HPDE6-E6E7 (cell line): Measurements from ENCODE around the gene NFKB2.

Experiments used
- DNase-seq: peaks from one replicate; pipeline ENCODE4 v3.0.0; 2011; ENCODE audit warnings: missing footprints; ENCODE audit errors: extremely low spot score

The NFKB2 gene

DNA sequence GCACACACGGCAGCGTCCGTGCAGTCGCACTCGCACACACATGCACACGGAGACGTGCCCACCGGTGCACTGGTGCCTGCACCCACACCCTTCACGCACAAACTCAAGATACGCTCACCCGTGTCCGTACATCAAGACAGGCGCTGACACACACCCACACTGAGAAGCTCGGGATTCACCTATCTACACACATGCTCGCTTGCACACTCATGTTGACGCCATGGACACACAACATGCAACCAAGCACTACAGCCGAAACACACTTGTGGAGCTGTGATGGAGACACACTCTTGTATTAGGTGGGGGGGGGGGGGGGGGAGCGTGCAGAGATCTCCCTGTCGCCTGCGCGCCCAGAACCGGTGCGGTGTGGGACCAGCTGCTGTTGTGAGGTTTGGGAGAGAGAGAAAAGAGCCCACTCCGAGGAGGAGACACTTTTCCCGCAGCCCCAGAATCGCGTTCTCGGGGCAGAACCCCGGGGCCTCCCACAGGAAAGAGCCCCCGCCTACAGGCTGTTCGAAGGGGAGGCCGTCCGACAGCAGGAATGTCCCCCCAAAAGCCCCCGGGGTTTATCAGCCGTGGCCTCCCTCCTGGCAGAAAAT lies 605 bp upstream of the NFKB2 start:
- no peak for DNase-seq

DNA sequence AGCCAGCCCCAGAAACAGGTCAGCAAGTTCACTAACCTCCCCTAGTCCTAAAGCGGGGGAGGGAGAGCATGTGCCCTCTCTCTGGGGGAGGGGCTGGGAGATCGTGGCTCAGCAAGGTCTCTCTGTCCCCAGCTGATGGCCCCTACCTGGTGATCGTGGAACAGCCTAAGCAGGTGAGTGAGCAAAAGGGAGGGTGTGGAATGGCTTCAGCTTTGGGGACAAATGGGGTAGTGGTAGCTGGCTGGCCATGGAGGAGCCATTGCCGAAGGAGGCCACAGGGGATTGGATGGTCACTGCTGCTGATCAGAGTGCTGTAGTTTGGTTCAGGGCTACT lies 779 bp downstream of the NFKB2 start:
- DNase-seq, result no peak

DNA sequence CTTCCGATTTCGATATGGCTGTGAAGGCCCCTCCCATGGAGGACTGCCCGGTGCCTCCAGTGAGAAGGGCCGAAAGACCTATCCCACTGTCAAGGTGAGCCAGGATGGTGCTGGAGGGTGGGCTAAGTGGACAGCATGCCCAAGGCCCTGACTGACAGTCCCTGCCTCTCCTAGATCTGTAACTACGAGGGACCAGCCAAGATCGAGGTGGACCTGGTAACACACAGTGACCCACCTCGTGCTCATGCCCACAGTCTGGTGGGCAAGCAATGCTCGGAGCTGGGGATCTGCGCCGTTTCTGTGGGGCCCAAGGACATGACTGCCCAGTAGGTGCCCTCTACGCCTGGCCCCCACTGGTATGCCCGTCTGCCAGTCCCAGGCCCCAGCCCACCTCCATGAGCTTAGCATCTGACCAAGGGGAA lies 1.2 kb downstream of the NFKB2 start:
- DNase-seq, result no peak

DNA sequence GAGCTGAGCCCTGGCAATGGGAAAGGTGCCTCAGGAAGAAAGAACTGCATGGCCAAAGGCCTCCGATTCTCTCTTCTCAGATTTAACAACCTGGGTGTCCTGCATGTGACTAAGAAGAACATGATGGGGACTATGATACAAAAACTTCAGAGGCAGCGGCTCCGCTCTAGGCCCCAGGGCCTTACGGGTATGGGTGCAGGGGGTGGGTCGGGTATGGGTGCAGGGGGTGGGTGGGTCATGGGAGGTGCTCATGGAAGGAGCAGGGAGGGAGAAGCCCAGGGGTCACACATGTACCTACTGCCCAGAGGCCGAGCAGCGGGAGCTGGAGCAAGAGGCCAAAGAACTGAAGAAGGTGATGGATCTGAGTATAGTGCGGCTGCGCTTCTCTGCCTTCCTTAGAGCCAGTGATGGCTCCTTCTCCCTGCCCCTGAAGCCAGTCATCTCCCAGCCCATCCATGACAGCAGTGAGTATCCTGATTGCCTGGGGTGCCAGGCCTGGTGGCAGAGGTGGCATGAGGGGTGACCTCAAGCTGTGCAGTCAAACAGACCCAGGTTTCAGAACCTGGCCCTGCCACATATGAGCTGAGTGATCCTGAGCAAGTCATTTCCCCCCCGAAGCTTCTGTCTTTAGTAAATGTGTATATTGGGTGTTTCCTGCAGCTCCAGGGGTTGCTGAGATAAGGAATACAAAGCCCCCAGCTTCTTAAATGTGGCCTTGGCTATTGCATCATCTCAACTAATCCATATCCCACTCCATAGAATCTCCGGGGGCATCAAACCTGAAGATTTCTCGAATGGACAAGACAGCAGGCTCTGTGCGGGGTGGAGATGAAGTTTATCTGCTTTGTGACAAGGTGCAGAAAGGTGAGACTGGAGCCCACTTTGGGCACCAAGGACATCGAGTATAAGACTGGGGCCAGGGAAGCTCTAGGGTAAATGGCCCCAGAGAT lies 2.0 kb downstream of the NFKB2 start:
- DNase-seq, result no peak

DNA sequence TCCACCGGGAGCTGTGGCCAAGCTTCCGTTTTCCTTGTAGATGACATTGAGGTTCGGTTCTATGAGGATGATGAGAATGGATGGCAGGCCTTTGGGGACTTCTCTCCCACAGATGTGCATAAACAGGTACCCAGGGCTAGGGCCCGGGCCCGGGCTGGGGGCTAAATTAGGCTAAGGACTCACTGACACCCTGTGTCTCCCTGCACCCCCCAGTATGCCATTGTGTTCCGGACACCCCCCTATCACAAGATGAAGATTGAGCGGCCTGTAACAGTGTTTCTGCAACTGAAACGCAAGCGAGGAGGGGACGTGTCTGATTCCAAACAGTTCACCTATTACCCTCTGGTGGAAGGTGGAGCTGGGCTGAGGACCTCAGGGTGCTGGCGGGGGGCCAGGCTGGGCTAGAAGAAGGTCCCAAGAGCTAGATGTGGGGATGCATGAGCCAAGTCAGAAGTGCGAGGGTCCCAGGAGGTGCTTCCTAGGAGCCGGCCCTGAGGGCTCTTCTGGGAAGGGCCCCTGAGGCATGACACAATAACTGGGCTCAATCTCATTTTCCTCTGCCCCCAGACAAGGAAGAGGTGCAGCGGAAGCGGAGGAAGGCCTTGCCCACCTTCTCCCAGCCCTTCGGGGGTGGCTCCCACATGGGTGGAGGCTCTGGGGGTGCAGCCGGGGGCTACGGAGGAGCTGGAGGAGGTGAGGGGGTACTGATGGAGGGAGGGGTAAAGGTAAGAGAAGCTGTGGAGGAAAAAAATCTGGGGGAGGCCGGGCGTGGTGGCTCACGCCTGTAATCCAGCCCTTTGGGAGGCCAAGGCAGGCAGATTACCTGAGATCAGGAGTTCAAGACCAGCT lies 2.9 kb downstream of the NFKB2 start:
- no peak for DNase-seq

DNA sequence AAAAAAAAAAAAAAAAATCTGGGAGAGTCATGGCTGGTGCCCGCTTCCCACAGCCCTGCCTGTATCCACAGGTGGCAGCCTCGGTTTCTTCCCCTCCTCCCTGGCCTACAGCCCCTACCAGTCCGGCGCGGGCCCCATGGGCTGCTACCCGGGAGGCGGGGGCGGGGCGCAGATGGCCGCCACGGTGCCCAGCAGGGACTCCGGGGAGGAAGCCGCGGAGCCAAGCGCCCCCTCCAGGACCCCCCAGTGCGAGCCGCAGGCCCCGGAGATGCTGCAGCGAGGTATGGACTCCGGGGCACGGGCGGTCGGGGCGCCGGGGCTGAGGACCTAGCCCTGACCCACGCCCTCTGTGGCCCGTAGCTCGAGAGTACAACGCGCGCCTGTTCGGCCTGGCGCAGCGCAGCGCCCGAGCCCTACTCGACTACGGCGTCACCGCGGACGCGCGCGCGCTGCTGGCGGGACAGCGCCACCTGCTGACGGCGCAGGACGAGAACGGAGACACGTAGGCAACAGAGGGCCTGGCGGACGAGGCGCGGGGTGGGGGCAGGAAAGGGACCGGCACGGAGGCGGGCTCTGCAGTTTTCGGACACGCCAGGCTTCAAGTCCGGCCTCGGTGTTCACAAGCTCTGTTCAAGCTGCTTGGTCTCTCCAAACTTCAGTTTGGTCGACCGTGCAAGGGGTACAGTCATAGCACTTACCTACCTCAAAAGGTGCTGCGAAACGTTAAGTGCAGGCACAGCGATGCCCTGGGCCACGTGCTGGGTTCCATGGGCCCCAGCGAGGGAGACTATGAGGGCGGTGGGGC lies 3.9 kb downstream of the NFKB2 start:
- peak; percentile 74 for DNase-seq

DNA sequence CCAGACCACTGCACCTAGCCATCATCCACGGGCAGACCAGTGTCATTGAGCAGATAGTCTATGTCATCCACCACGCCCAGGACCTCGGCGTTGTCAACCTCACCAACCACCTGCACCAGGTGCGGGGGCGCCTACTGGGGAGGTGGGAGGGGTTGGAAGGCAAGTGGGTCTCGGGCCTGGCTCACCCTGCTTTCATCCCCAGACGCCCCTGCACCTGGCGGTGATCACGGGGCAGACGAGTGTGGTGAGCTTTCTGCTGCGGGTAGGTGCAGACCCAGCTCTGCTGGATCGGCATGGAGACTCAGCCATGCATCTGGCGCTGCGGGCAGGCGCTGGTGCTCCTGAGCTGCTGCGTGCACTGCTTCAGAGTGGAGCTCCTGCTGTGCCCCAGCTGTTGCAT lies 4.6 kb downstream of the NFKB2 start:
- no peak for DNase-seq

DNA sequence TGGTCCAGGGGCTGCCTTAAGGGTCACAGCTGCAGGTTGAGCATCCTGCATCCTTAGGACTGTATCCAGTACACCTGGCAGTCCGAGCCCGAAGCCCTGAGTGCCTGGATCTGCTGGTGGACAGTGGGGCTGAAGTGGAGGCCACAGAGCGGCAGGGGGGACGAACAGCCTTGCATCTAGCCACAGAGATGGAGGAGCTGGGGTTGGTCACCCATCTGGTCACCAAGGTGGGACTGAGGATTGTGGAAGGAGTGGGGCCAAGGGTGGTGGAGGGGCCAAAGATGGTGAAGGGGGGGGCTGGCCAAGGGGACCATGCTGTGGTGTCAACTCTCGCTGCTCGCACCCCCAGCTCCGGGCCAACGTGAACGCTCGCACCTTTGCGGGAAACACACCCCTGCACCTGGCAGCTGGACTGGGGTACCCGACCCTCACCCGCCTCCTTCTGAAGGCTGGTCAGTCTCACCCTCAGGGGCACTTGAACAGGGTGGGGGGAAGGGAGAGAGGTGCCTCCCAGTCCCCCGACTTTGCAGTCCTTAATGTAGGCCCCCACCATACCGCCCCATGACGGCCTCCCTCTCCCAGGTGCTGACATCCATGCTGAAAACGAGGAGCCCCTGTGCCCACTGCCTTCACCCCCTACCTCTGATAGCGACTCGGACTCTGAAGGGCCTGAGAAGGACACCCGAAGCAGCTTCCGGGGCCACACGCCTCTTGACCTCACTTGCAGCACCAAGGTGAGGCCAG lies 5.3 kb downstream of the NFKB2 start:
- no peak for DNase-seq

DNA sequence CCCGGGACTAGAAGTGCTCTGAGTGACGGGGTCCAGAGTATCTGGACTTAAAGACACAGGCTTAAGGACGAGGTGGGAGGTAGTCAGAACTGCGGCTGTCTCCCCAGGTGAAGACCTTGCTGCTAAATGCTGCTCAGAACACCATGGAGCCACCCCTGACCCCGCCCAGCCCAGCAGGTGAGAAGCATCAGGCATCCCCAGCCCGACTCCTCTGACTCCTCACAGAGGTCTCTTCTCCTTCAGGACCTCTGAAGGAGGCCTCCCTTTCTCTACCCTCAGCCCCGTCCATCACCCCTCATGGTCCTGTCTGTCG lies 5.8 kb downstream of the NFKB2 start:
- no peak for DNase-seq

DNA sequence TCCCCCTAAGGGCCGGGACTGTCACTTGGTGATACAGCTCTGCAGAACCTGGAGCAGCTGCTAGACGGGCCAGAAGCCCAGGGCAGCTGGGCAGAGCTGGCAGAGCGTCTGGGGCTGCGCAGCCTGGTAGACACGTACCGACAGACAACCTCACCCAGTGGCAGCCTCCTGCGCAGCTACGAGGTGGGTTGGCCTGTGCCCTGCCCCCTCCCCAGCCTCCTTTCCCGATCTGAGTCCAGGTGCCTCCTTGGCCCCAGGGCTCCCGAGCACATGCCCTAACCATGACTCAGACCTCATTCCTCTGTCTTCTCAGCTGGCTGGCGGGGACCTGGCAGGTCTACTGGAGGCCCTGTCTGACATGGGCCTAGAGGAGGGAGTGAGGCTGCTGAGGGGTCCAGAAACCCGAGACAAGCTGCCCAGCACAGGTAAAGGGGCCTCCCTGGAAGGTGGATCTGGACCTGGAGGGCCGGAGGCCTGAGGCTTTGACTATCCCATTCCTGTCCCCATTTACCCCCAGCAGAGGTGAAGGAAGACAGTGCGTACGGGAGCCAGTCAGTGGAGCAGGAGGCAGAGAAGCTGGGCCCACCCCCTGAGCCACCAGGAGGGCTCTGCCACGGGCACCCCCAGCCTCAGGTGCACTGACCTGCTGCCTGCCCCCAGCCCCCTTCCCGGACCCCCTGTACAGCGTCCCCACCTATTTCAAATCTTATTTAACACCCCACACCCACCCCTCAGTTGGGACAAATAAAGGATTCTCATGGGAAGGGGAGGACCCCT lies 6.4 kb downstream of the NFKB2 start:
- peak; percentile 83 for DNase-seq

DNA sequence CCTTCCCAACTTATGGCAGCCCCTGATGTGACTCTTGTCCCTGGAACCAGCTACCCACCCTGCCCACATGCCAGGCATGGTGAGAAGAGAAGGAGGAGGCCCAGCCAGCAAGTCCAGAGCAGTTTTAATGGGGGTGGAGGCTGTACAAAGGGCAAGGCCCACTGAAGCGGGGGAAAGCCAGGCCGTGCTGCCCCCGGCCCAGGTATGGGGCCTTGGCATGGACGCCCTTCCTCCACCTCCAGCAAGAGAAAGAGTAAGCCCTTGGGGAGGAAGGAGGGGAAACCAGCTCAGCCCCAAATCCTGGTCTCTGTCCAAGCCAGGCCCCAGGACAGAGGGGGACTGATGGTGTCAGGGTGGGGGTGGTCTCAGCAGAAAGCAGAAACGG lies 7.0 kb downstream of the NFKB2 start:
- DNase-seq, result no peak

DNA sequence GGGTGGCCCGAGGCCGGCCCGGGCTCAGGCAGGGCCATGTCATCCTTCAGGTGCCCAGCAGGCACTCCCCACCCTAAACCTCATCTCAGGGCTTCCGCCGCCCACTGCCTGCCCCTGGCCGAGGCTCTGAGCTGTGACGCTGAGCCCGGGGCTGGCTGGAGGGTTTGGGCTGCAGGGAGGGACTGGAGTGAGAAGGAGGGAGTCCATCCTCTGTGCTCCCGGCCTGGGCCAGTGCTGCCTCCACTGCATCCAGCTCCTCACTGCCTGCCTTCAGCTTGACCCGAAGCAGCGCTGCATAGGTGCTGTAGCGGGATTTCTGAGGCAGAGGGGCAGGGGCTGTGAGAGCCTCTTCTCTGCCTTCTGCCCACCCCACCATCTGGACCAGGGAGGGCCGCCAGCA lies 7.6 kb downstream of the NFKB2 start:
- no peak for DNase-seq

DNA sequence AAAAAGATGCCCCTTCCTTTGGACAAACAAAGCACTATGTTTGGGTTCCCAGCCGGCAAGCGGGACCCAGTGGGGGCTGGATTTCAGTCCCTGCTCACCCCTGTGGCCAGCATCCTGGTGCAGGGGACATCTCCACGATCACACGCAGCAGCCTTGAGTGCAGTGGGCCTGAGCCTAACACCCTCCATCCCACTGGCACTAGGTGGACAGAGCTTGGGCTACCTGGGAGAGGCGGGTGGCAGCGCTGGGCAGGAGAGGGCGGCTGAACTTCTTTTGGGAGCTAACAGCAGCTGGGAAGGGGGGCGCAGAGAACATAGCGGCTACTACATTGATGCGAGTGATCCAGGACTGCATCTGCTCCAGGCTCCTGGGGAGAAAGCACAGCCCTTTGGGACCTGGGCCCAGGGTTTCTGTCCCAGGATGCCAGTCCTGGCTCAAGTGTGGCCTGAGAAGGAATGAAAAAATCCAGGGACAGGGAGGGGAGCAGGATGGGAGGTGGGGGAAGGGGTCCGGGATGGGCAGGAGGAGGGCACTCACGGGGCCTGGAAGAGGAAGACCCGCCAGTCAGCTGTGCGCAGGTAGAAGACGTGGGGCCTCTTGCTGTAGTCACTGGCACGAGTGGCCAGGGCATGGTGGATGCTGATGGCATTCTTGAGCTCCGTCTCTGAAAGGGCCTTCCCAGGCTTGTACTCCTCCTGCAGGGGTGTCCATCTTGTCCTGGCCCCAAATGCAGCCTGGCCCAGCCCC lies 9.0 kb downstream of the NFKB2 start:
- DNase-seq, result no peak

DNA sequence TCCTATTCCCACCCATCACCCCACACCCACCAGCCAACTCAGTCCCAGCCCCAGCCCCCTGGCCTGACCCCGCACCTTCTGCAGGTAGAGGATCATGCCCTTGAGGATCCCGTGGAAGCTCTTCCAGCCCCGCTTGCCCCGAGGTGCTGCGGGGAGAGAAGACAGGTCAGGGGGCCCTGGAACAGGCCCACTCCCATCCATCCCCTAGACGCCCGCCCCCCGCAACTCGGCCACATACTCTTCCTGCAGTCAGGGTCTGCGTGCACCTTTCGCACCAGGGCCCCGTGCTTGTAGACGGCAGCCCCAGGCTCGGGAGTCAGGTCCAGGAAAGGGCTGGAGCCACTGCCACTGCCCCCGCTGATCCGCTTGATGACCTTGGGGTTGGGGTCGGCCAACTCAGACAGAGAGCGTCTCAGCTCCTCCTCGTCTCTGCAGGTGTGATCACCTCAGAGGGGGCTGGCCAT lies 9.6 kb downstream of the NFKB2 start:
- no peak for DNase-seq

DNA sequence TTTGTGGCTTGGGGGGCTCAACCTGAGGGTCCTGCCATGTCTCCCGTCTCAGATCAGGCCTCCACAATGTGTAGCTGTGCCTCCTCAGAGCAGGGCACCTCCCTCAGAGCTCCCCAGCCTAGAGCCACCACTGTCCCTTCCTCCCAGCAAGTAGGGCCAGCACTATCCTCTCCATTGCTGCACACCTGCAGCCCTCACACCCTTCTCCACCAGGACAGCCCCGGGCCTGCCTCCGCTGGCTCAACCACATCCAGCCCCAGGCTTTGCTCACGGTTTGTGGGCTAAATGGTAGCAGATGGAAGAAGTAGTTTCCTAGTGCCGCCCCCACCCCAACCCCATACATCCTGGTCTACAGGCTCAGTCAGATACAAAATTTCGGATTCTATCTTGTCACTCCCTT lies 10.1 kb downstream of the NFKB2 start:
- no peak for DNase-seq

DNA sequence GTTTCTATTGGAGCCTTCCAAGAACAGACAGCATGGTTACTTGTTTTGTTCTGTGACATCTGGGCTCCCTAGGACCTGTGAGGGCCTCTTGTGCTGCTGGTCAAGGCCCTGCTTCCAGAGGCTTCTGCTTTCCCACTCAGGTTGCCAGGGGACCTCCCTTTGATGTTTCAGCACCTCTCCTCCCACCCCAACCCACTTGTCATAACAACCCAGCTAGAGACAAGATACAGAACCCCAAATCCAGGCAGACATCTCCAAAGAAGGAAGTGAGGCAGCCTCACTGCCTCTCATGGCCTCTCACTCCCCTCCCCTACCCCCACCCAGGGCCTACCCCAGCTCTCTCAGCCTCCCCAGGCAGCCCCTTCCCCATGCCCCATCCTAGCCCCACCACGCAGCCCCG lies 11.3 kb downstream of the NFKB2 start:
- DNase-seq, result no peak

DNA sequence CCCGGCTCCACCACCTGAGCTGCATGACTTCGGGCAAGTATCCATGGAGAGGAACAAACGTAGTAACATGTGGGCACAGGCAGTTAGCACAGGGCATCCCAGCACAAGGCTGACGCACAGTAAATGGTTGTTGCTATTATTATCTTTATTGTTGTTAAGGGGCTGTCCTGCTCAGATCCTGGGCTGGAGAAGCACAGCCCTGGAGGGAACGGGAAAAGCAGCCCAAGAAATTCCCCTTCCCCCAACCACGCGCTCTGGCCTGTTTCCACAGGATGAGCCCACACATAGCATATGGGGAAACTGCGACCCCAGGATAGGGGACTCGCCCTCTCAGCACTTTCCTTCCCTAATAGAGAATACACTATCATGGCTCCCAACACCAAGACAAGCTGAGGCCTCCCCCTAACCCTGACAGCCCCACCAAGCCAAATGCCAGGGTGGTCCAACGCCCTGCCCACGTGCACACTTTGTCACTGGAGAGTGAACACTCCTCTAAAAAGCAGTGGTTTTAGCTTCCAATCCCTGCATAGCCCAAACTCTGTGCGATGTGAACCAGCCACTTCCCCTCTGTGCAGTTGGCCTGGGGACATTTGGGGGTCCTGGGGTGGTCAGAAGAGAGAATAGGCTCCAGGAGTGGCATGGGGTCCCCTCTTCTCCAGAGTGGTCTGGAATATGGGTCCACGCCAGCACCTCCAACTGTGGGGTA lies 12.1 kb downstream of the NFKB2 start:
- DNase-seq, result no peak

DNA sequence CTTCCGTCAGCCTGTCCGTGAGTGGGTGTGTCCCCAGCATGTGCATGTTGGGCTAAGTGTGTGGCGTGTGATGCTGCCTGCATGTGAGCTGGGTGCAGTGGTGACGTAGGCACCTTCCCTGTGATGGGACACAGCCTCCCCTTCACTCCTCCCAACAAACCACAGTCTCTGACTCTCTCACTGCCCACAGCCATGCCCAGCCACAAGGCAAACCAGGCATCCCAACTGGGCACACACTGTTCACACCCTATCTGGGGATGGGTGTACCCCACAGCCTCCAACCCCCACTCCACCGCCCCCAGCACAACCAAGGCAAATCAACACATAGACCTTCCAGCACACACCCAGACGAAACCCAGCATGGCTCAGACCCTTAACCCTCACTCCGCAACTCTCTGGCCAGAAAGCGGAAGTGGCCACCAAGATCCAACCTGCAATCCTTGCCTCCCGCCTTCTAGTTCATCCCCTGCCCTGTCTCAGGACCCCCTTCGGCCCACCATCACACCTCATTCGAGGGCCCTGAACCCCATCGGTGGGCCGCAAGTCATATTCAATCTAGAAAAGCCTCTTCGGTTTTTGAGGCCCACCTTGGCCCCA lies 12.7 kb downstream of the NFKB2 start:
- no peak for DNase-seq
